Spleen (tissue), 11 donors: ENCODE results near the gene EMC6. TPM values are rescaled to one million over a fixed set of nuclear protein-coding genes. Genes with fewer than 3 reads are reported as not detected.
A peak's percentile ranks its signal among the peaks of the same experiment; 100 is the strongest.

Source experiments
- DNase-seq: peaks from one replicate; pipeline ENCODE4 v3.0.0-alpha.2; 2020
- H3K27ac ChIP-seq, 8 donors: fragments of 200-600 bp; sonication (generic) in 7 of 8; 1 replicate in 4 of 8; 2 replicates in 4 of 8; pipeline versions ENCODE4 v1.5.0 to v1.8.0; 2016 to 2021; ENCODE audit warnings: inconsistent platforms in 4 of 8, mild to moderate bottlenecking in 4 of 8, moderate library complexity in 1 of 8
- H3K27me3 ChIP-seq, 7 donors: fragments of 200-600 bp; sonication (generic) in 6 of 7; replicated peaks in 1 of 7; 1 replicate in 4 of 7; 2 replicates in 3 of 7; pipeline versions ENCODE4 v1.5.0 to v1.8.0; 2016 to 2021; ENCODE audit warnings: inconsistent platforms in 3 of 7, mild to moderate bottlenecking in 1 of 7
- H3K36me3 ChIP-seq, 6 donors: fragments of 200-600 bp; sonication (generic) in 5 of 6; 1 replicate in 4 of 6; 2 replicates in 2 of 6; pipeline versions ENCODE4 v1.5.0 to v1.8.0; 2016 to 2021; ENCODE audit warnings: inconsistent platforms in 2 of 6
- H3K4me1 ChIP-seq, 6 donors: fragments of 200-600 bp; sonication (generic) in 5 of 6; 1 replicate in 3 of 6; 2 replicates in 3 of 6; pipeline versions ENCODE4 v1.5.0 to v1.8.0; 2016 to 2021; ENCODE audit warnings: inconsistent platforms in 3 of 6
- H3K4me3 ChIP-seq, 8 donors: fragments of 200-600 bp; sonication (generic) in 7 of 8; 1 replicate in 4 of 8; 2 replicates in 4 of 8; pipeline versions ENCODE4 v1.5.0 to v1.8.0; 2016 to 2021; ENCODE audit warnings: inconsistent platforms in 4 of 8, mild to moderate bottlenecking in 4 of 8, moderate library complexity in 2 of 8
- H3K9me3 ChIP-seq, 8 donors: fragments of 200-600 bp; sonication (generic) in 7 of 8; 1 replicate in 4 of 8; 2 replicates in 4 of 8; pipeline versions ENCODE4 v1.5.0 to v1.8.0; 2016 to 2021; ENCODE audit warnings: inconsistent platforms in 4 of 8
- CTCF ChIP-seq, 11 experiments: fragments of 200-600 bp in 7 of 11; fragments of 450-650 bp in 4 of 11; sonication (generic) in 4 of 11; IDR thresholded peaks in 8 of 11; conservative IDR thresholded peaks in 3 of 11; 1 replicate in 7 of 11; 2 replicates in 4 of 11; pipeline versions ENCODE4 v1.4.0 to v1.8.0; 2016 to 2021; ENCODE audit warnings: antibody characterized with exemption in 11 of 11, inconsistent platforms in 4 of 11, mild to moderate bottlenecking in 1 of 11
- POLR2A ChIP-seq, 3 donors: fragments of 450-650 bp; IDR thresholded peaks; one replicate each; pipeline ENCODE4 v1.5.1; 2017; ENCODE audit warnings: antibody characterized with exemption in 3 of 3, mild to moderate bottlenecking in 1 of 3
- POLR2AphosphoS5 ChIP-seq, 3 donors: sonication (generic); formaldehyde crosslinking; IDR thresholded peaks; one replicate each; pipeline ENCODE4 v1.5.1; 2017; ENCODE audit warnings: antibody characterized with exemption in 3 of 3
- whole genome bisulfite sequencing, 5 donors: extraction: QIAGEN DNeasy Blood & Tissue Kit in 3 of 5; methylation state at CpG; one replicate each; pipeline versions ENCODE4 v1.1.5 to v1.1.7; 2013 to 2018; 5-methylcytosine and 5-hydroxymethylcytosine counted together
- intact Hi-C: fragments of 100-400 bp; cut with DNase I; formaldehyde crosslinking; loops from one replicate; pipeline ENCODE4 v1.15.0; 2023; ENCODE audit warnings: low total_unique reads
- polyA plus RNA-seq, 3 donors: library from polyadenylated mRNA; stranded (reverse); fragments of 200-250 nt; gene quantifications; one replicate each; pipeline ENCODE4 v1.2.1, GENCODE V29; 2013
- total RNA-seq, 7 donors: library from RNA; depleted of rRNA in 3 of 7; stranded (reverse); fragments of >200 nt in 3 of 7; fragmentation: NEBNext Ultra II Directional in 4 of 7; extraction: Animal tissue kit (Norgen Biotek cat#: 25700) in 4 of 7; gene quantifications; one replicate each; pipeline versions ENCODE4 v1.1.0 to v1.2.1, GENCODE V29; 2016 to 2021
- donor health status: healthy with polysubstance abuse.
- donor health status: DM: no; HTN: no; CAD: no; lungs with moderate emphysema.
- donor health status: DM: no; HTN: no; CAD: no.
- donor health status: Bipolar disorder and iron deficiency.
- donor health status: healthy.
- donor health status: DM: no; HTN: no; CAD: no.
- donor health status: DM: yes; HTN: yes; CAD: no.

EMC6 gene
- total and polyA plus RNA-seq, 10 donors, result 6.0 to 85.3 (median 22.8) TPM

GRCh38 chr17:3656353-3656752 lies 12.3 kb upstream of the EMC6 start:
- TF ChIP-seq POLR2A (IDR thresholded peaks at IDR 0.05) (no peak), POLR2AphosphoS5 (IDR thresholded peaks at IDR 0.05) (no peak), CTCF (IDR thresholded peaks at IDR 0.05 in 8 of 11, conservative IDR thresholded peaks at IDR 0.05 in 3 of 11) (no peak)
- intact Hi-C loops, result no loop called here
- Histone ChIP-seq H3K27me3 (no peaks in the 10 kb centered on the region), H3K4me1 (peaks cover 0 to 33% (median 12%) of the 10 kb centered on the region in 6 donors), H3K27ac (no peak overlapping the region), H3K4me3 (no peak overlapping the region), H3K9me3 (no peaks in the 10 kb centered on the region), H3K36me3 (peaks cover 0 to 63% (median 0%) of the 10 kb centered on the region in 6 donors)
- no peak for DNase-seq
- 91 to 97% (median 93%) methylated on average over 12 to 16 of the region's 16 CpGs for WGBS, 5 donors

DNA sequence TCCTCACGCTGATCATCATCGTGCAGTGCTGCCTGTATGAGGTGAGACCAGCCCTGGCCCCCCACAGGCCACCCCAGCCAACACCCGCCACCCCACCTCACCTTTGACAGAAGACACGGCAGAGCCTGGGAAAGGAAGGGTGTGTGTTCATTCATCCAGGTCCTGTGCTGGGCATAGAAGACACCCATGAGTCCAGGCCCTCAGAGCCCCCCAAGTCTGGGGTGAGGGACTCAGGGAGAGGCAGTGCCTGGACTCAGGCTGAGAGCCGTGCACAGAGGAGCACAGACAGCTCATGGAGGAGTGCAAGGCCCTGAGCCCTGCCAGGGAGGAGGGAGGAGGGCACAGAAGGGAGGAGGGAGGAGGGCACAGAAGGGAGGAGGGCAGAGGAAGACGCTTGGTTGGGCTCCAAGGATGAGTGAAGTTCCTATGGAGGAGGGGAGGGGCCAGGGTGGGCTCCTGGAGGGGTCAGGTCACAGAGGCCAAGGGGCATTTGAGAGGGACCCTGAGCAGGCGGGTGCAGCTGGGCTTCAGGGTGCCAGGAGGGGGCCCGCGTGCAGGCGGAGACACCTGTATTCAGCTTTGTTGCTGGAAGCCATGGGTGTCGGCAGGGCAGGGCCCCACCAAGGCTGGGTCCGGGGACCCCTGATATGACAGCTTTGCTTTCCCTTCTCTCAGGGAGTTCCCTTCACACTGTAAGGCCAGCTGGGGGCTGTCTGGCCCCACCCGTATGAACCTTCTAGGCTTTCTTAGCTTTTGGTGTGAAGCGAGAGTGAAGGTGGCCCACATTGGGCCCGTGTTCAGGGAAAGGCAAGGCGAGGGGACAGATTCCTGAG lies 11.6 kb upstream of the EMC6 start:
- Histone ChIP-seq H3K27ac (no peak overlapping the region), H3K4me1 (peaks cover 0 to 33% (median 12%) of the 10 kb centered on the region in 6 donors), H3K36me3 (peaks cover 0 to 66% (median 0%) of the 10 kb centered on the region in 6 donors), H3K9me3 (no peaks in the 10 kb centered on the region), H3K4me3 (no peak overlapping the region), H3K27me3 (no peaks in the 10 kb centered on the region)
- TF ChIP-seq POLR2AphosphoS5 (IDR thresholded peaks at IDR 0.05) (no peak), POLR2A (IDR thresholded peaks at IDR 0.05) (no peak), CTCF (IDR thresholded peaks at IDR 0.05 in 8 of 11, conservative IDR thresholded peaks at IDR 0.05 in 3 of 11) (no peak)
- DNase-seq, result no peak
- 86 to 93% (median 90%) methylated on average over 14 to 16 of the region's 16 CpGs for WGBS, 5 donors
- intact Hi-C loops, result no loop called here

DNA sequence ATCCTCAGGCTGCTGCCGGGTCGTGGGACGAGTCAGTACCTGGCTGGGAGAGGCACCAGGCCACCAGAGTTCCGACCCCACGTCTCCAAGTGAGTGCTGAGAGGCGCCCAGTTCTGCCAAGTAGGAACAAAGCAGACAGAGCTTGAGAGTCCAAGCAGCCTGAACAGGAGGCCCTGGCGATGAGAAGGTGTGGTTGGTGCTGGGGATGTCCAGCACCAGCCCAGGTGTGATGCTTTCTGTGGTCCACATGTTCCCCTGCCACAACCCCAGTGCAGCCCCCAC lies 11.1 kb upstream of the EMC6 start:
- H3K36me3 ChIP-seq, result peaks cover 0 to 70% (median 2%) of the 10 kb centered on the region in 6 donors
- no peak for TF ChIP-seq POLR2A (IDR thresholded peaks at IDR 0.05)
- TF ChIP-seq CTCF (IDR thresholded peaks at IDR 0.05 in 8 of 11, conservative IDR thresholded peaks at IDR 0.05 in 3 of 11), result no peak
- peaks cover 0 to 33% (median 12%) of the 10 kb centered on the region in 6 donors for H3K4me1 ChIP-seq
- no peak overlapping the region for H3K27ac ChIP-seq
- intact Hi-C loops, result no loop called here
- H3K4me3 ChIP-seq, result no peak overlapping the region
- DNase-seq, result no peak
- H3K27me3 ChIP-seq, result no peaks in the 10 kb centered on the region
- 85 to 95% (median 91%) methylated on average over 7 of the region's 7 CpGs for WGBS, 5 donors
- no peaks in the 10 kb centered on the region for H3K9me3 ChIP-seq

- 84 to 90% (median 88%) methylated on average over 36 to 42 of the region's 42 CpGs for WGBS, 5 donors
- no peaks in the 10 kb centered on the region for H3K9me3 ChIP-seq
- TF ChIP-seq POLR2AphosphoS5 (IDR thresholded peaks at IDR 0.05), result peak in 2 of 3 donors; percentile 20 to 58
- no peak for TF ChIP-seq CTCF (IDR thresholded peaks at IDR 0.05 in 8 of 11, conservative IDR thresholded peaks at IDR 0.05 in 3 of 11)
- TF ChIP-seq POLR2A (IDR thresholded peaks at IDR 0.05), result no peak
- H3K4me1 ChIP-seq, result peaks cover 0 to 33% (median 12%) of the 10 kb centered on the region in 6 donors
- no peak overlapping the region for H3K4me3 ChIP-seq
- no peak for DNase-seq
- intact Hi-C loops, result no loop called here
- no peaks in the 10 kb centered on the region for H3K27me3 ChIP-seq
- H3K36me3 ChIP-seq, result peaks cover 0 to 70% (median 7%) of the 10 kb centered on the region in 6 donors
- H3K27ac ChIP-seq, result no peak overlapping the region
Measured at GRCh38 chr17:3657874-3658783, 10.5 kb upstream of the EMC6 start.
